HepG2 (cell line): ENCODE results near the gene BPIFB6. TPM values are rescaled to one million over a fixed set of nuclear protein-coding genes. Genes with fewer than 3 reads are reported as not detected.
A peak's percentile ranks its signal among the peaks of the same experiment; 100 is the strongest.

Experiments
- ATF7 ChIP-seq, 2 experiments: fragments of 450-650 bp in 1 of 2; sonication (generic) in 1 of 2; formaldehyde crosslinking in 1 of 2; IDR thresholded peaks; 2 replicates each; pipeline versions ENCODE4 v1.4.0 to v1.6.1; 2016 to 2020; ENCODE audit warnings: antibody characterized with exemption in 1 of 2, mild to moderate bottlenecking in 1 of 2, missing genetic modification reagents in 1 of 2
- HMGXB4 ChIP-seq, 2 experiments: sonication (generic) in 1 of 2; formaldehyde crosslinking in 1 of 2; IDR thresholded peaks; 2 replicates each; pipeline versions ENCODE4 v1.4.0 to v1.6.1; 2018 to 2020; ENCODE audit warnings: missing genetic modification reagents in 2 of 2, borderline replicate concordance in 1 of 2, low read depth in 1 of 2, mild to moderate bottlenecking in 1 of 2, missing biosample characterization in 1 of 2
- JUNB ChIP-seq: sonication (generic); formaldehyde crosslinking; IDR thresholded peaks from 2 replicates; pipeline ENCODE4 v1.8.0; 2022; ENCODE audit warnings: missing genetic modification reagents, mild to moderate bottlenecking, borderline replicate concordance
- JUND ChIP-seq: sonication (generic); formaldehyde crosslinking; IDR thresholded peaks from 2 replicates; pipeline ENCODE4 v1.8.0; 2022; ENCODE audit warnings: mild to moderate bottlenecking, missing genetic modification reagents
- KAT2B ChIP-seq: fragments of 150-350 bp; IDR thresholded peaks from 2 replicates; pipeline ENCODE4 v1.6.1; 2014; ENCODE audit warnings: low read depth, low read length, borderline replicate concordance
- MYC ChIP-seq: sonication (generic); formaldehyde crosslinking; IDR thresholded peaks from 2 replicates; pipeline ENCODE4 v1.9.0; 2021; ENCODE audit warnings: missing genetic modification reagents, borderline replicate concordance
- PHB2 ChIP-seq: fragments of 450-650 bp; IDR thresholded peaks from 2 replicates; pipeline ENCODE4 v1.6.1; 2018; ENCODE audit not compliant: partially characterized antibody
- RARG ChIP-seq: sonication (generic); formaldehyde crosslinking; IDR thresholded peaks from 2 replicates; pipeline ENCODE4 v1.4.0; 2020; ENCODE audit warnings: low read depth, mild to moderate bottlenecking, missing genetic modification reagents
- RBAK ChIP-seq: sonication (generic); formaldehyde crosslinking; IDR thresholded peaks from 2 replicates; pipeline ENCODE4 v1.5.1; 2020; ENCODE audit warnings: mild to moderate bottlenecking, missing genetic modification reagents
- REPIN1 ChIP-seq: sonication (generic); formaldehyde crosslinking; IDR thresholded peaks from 2 replicates; pipeline ENCODE4 v1.8.0; 2022; ENCODE audit warnings: missing genetic modification reagents, low read depth, mild to moderate bottlenecking, borderline replicate concordance
- SRY ChIP-seq: sonication (generic); formaldehyde crosslinking; IDR thresholded peaks from 2 replicates; pipeline ENCODE4 v1.8.0; 2022; ENCODE audit warnings: mild to moderate bottlenecking, missing genetic modification reagents
- ZBTB14 ChIP-seq: sonication (generic); formaldehyde crosslinking; IDR thresholded peaks from 2 replicates; pipeline ENCODE4 v1.4.0; 2020; ENCODE audit warnings: missing genetic modification reagents
- ZFP37 ChIP-seq: sonication (generic); formaldehyde crosslinking; IDR thresholded peaks from 2 replicates; pipeline ENCODE4 v1.4.0; 2020; ENCODE audit warnings: missing genetic modification reagents, borderline replicate concordance
- ZIK1 ChIP-seq: sonication (generic); formaldehyde crosslinking; IDR thresholded peaks from 2 replicates; pipeline ENCODE4 v1.5.0; 2020; ENCODE audit warnings: mild to moderate bottlenecking, low read depth, missing genetic modification reagents, borderline replicate concordance
- ZMAT3 ChIP-seq: sonication (generic); formaldehyde crosslinking; conservative IDR thresholded peaks from 2 replicates; pipeline ENCODE4 v1.7.0; 2021; ENCODE audit warnings: missing genetic modification reagents
- ZNF101 ChIP-seq: sonication (generic); formaldehyde crosslinking; IDR thresholded peaks from 2 replicates; pipeline ENCODE4 v1.4.0; 2020; ENCODE audit warnings: mild to moderate bottlenecking, low read depth, missing genetic modification reagents, borderline replicate concordance
- ZNF281 ChIP-seq: sonication (generic); formaldehyde crosslinking; IDR thresholded peaks from 2 replicates; pipeline ENCODE4 v1.4.0; 2020; ENCODE audit warnings: missing genetic modification reagents, borderline replicate concordance
- ZNF432 ChIP-seq: sonication (generic); formaldehyde crosslinking; IDR thresholded peaks from 2 replicates; pipeline ENCODE4 v1.5.0; 2020; ENCODE audit warnings: missing genetic modification reagents, mild to moderate bottlenecking, borderline replicate concordance
- ZNF772 ChIP-seq: sonication (generic); formaldehyde crosslinking; IDR thresholded peaks from 2 replicates; pipeline ENCODE4 v1.5.0; 2020; ENCODE audit warnings: mild to moderate bottlenecking, missing genetic modification reagents
- polyA plus RNA-seq, 8 experiments: library from polyadenylated mRNA; depleted of rRNA in 3 of 8; stranded (reverse) in 7 of 8; unstranded in 1 of 8; fragments of >200 nt; fragmentation: Illumina TruSeq in 4 of 8; extraction: Trizol in 4 of 8; gene quantifications; 2 replicates each; pipeline versions ENCODE4 v1.2.1 to v1.2.3, GENCODE V29; 2011 to 2016; ENCODE audit warnings: low read depth in 4 of 8, missing spikeins in 1 of 8, mixed read lengths in 1 of 8; ENCODE audit not compliant: insufficient read depth in 1 of 8
- total RNA-seq, 5 experiments: library from RNA; depleted of rRNA; stranded (reverse); fragments of >200 nt; fragmentation: Illumina TruSeq; extraction: Trizol; gene quantifications; 2 replicates each; pipeline ENCODE4 v1.2.3, GENCODE V29; 2016; ENCODE audit warnings: low read depth in 1 of 5
- TF ChIP-seq, protein P1 (sequence below): sonication (generic); formaldehyde crosslinking; IDR thresholded peaks from 2 replicates; pipeline ENCODE4 v1.4.0; 2020; ENCODE audit warnings: low read depth, mild to moderate bottlenecking, missing genetic modification reagents

Gene BPIFB6
- total and polyA plus RNA-seq, 2 of the 13 experiments (the other 11 are each of a cell fraction or from before 2014, with no cell fraction given) = 0.13 to 1.7 TPM

- TF ChIP-seq ZNF281 (CRISPR knock-in tag) (peak; percentile 59; the same call in 1 of the 2 replicates), ZMAT3 (peak; percentile 46; the same call in 1 of the 2 replicates), ZNF101 (CRISPR knock-in tag) (peak; percentile 74; the same call in 1 of the 2 replicates), PHB2 (no peak), KAT2B (no peak), ZNF772 (CRISPR knock-in tag) (peak; percentile 96), ZIK1 (CRISPR knock-in tag) (peak; percentile 96; the same call in 1 of the 2 replicates), JUNB (CRISPR knock-in tag) (no peak), ZFP37 (CRISPR knock-in tag) (peak; percentile 26; the same call in 1 of the 2 replicates), MYC (CRISPR knock-in tag) (peak; percentile 99), ZBTB14 (no peak; the same call in 1 of the 2 replicates), REPIN1 (peak; percentile 96), SRY (CRISPR knock-in tag) (0 out of 2 replicates have a peak, but pooled peaks have one; percentile 70), ATF7 (IDR thresholded peaks at IDR 0.05) (no peak), ATF7 (CRISPR knock-in tag; IDR thresholded peaks at IDR 0.05) (peak; percentile 49), RARG (CRISPR knock-in tag) (no peak; the same call in 1 of the 2 replicates), JUND (CRISPR knock-in tag) (no peak; the same call in none of the 2 replicates), HMGXB4 (CRISPR knock-in tag; IDR thresholded peaks at IDR 0.05; ENCODE audit: borderline replicate concordance in 1 of 2, low read depth in 1 of 2) (peak; percentile 62 to 88; a peak in 3 of 4 replicates), RBAK (CRISPR knock-in tag) (peak; percentile 40; the same call in 1 of the 2 replicates), ZNF432 (peak; percentile 91; the same call in 1 of the 2 replicates)
- TF ChIP-seq, protein P1, sequence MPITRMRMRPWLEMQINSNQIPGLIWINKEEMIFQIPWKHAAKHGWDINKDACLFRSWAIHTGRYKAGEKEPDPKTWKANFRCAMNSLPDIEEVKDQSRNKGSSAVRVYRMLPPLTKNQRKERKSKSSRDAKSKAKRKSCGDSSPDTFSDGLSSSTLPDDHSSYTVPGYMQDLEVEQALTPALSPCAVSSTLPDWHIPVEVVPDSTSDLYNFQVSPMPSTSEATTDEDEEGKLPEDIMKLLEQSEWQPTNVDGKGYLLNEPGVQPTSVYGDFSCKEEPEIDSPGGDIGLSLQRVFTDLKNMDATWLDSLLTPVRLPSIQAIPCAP (CRISPR knock-in tag) = peak; percentile 93
Observed at GRCh38 chr20:33007376-33008335, 23.8 kb upstream of the BPIFB6 start, which contains the start of gene BPIFB2 (continued).
